GM19023 (cell line): Measurements from ENCODE around the gene SPARCL1.
"Not testable (repeated sequence)": the region's sequence is repeated elsewhere in the genome, so short reads cannot be mapped to it uniquely, and the experiment has no call there.

Source experiments
- ATAC-seq: cut with Tn5 transposase; IDR thresholded peaks from one replicate; pipeline ENCODE4 v1.9.1; 2021; ENCODE audit warnings: mild to moderate bottlenecking, moderate library complexity; ENCODE audit not compliant: unreplicated experiment

SPARCL1 gene

DNA sequence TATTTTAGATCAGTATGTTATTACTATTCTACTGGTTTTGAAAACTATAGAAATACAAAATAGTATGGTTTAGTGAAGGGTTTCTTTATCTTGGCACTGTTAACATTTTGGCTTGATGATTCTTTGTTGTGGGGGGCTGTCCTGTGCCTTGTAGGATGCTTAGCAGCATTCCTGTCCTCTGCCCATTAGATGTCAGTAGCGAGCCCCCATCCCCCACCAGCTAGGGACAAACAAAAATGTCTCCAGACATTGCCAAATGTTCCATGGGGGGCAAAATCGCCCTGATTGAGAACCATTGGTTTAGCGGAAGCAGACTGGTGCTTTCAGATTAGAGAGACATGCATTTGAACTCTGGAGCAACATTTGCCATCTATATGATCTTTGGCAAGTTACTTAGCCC is 23.3 kb downstream of the SPARCL1 start:
- ATAC-seq = no peak

DNA sequence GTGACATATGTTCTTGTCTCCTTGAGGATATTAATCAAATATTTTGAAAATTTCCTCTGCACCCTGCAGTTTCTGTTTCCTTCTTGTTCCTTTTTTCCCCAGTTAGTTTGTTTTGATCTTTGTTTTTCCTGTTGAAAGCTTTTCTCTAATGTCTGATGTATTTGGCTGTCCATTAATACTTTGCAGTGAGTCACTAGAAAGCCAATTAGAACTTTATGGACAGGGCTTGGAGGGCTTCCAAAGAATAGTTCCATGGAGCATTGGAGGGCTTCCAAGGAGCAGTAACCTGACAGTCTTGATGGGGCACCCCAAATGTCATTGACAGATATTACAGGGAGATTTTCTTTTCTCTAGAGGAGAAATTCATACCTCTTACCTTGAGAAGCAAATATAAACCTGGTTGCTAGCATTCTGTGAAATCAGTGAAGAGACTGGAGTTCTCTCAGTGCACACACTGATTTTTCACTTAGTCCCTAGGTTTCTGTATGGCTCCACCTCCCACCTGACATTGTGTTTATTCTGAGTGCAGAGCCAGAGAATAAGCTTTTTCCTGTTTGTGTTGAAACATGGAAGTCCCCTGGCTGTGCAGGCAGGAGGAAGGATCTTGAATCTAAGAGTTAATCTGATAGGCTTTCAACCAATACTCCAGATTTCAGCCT is 26.5 kb downstream of the SPARCL1 start:
- no peak for ATAC-seq

- peak; percentile 53 for ATAC-seq
Observed at GRCh38 chr4:87500092-87500462, 29.1 kb downstream of the SPARCL1 start.

GRCh38 chr4:87499403-87500091 is 29.6 kb downstream of the SPARCL1 start:
- peak; percentile 89 for ATAC-seq

DNA sequence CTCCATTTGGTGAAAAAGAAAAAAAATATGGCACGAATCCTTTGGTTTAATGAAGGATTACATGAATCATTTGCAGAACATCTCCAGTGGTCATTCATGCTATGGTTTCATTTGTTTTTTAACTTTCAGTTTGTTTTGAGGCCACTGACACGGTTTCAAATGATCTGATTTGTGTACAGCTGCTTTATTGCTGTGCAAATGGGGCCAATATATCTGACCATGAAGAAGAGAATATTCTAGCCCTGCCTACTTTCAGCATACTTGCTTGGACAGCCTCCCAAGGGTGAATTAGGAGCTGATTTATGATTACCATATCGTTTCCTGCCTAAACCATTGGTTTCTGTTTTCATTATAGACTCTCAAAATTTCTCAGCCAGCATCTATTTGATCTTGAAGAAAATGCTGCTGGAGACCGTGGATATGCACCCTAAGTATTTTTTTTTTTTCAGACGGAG is 30.7 kb downstream of the SPARCL1 start:
- peak; percentile 47 for ATAC-seq

- no peak for ATAC-seq
Observed at GRCh38 chr4:87497578-87497977, 31.6 kb downstream of the SPARCL1 start.

GRCh38 chr4:87497159-87497558 is 32.0 kb downstream of the SPARCL1 start:
- ATAC-seq = no peak

DNA sequence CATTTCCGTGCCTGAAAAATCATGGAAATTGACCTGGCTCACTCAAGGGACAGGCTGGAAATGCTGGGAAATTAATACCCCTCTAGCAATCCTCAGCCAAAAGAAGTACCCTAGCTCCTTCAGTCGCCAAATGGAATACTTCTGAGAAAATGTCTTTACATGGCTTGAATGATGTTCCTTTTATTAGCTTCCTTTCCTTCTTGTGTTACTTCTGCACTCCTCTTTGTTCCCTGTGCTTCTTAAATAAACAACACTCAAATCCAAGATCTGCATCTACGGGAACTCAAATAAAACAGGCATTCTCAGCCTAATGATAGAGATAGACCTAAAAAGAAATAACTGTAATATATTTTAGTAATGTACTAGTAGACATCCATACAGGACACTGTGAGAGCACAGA is 36.1 kb downstream of the SPARCL1 start:
- no peak for ATAC-seq

GRCh38 chr4:87491851-87492250 is 37.3 kb downstream of the SPARCL1 start:
- ATAC-seq = not testable (repeated sequence)

GRCh38 chr4:87491436-87491835 is 37.7 kb downstream of the SPARCL1 start:
- ATAC-seq = no peak

DNA sequence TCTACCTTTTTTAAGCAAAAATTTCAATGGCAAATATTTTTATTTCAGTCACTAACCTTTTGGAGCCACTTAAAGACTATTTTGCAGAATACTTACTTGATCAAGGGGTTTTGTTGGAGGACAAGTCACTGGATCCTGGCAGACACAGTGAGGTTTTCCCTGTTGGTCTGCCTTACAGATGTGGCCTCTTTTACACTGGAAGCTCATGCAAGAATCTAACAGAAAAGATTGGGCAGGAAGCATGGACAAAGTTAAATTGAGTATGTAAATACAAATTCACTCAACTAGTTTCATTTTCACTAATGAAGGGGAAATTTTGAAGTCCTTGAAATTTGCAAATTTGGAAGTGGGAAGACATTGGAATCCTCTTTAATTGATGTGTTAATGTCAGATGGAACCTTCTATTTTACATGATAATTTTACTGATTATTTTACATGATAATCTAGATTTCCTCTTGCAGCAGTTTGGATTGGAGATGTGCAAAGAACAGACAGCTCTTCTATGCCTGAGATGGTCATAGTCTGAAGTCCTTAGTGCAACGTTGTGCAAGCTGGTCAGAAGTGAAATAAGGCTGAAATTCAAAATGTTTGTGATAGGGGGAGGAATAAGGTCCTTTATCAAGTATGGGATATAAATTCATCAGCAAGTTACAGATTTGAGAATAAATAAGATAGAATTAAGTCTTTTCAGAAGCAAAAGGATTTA is 38.4 kb downstream of the SPARCL1 start:
- ATAC-seq = no peak

- no peak for ATAC-seq
Observed at GRCh38 chr4:87489678-87490077, 39.5 kb downstream of the SPARCL1 start.

- ATAC-seq = not testable (repeated sequence)
Observed at GRCh38 chr4:87488666-87489065, 40.5 kb downstream of the SPARCL1 start.

GRCh38 chr4:87483247-87483646 is 45.9 kb downstream of the SPARCL1 start:
- not testable (repeated sequence) for ATAC-seq

DNA sequence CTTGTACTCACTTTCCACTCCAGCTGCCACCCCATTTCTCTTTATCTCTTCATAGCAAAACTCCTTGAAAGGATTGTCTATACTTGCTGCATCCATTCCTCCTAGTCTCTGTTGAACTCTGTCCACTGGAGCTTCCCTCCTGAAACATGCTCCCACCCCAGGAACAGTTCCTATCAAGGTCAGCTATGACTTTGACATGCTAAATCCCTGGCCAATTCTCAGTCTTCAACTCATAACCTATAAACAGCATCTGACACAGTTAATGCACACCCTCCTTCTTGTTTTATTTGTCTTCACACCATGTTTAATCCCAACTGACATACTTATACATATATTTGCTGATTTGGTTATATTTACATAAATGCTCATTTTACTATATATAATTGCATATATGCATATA is 47.8 kb downstream of the SPARCL1 start:
- no peak for ATAC-seq

GRCh38 chr4:87478732-87479250 is 50.4 kb downstream of the SPARCL1 start:
- no peak for ATAC-seq

GRCh38 chr4:87476934-87477333 is 52.2 kb downstream of the SPARCL1 start:
- ATAC-seq = no peak

DNA sequence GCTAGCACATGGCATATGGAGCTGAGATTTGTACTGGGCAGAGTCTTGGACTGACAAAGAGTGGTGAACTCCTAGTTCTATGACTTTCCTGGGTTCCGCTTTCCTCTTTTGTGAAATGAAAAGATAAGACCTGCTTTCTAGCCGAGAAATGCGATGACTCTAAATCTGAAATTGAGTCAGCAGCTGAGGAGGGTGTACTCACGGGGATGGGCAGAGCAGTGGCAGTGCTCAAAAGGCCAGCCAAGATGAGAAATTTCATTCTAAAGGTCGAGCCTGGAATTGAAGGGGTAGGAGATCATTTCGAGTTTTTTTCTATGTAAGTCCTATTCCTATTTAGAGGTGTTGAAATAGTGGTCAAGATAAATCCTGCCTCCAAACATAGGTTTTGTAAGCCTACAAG is 59.8 kb downstream of the SPARCL1 start:
- ATAC-seq = no peak

- no peak for ATAC-seq
Observed at GRCh38 chr4:87465739-87466366, 63.3 kb downstream of the SPARCL1 start.

DNA sequence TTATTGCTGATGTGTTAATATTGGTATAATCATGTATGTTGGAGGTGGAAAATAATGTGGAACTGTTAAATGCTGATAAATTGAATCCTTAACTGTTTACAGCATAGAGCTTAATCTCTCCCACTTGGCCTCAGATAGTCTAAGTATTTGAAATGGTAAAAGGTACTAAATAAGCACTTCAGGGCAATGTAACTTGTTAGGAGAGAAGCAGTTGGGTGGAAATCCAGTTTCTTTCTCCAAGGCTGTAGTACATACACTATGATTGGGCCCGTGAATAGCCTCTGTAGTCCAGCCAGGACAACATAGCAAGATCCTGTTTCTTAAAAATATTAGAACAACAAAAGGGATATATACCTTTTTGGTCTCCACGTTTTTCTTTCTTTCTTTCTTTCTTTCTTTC is 67.1 kb downstream of the SPARCL1 start:
- ATAC-seq = no peak

GRCh38 chr4:87461281-87461700 is 67.9 kb downstream of the SPARCL1 start:
- no peak for ATAC-seq
